Measurements from ENCODE around the gene ITGA7. TPM values are rescaled to one million over a fixed set of nuclear protein-coding genes. Genes with fewer than 3 reads are reported as not detected.

The ITGA7 gene
- polyA plus RNA-seq, 1 donor from 2014 or later = 13.5 TPM

DNA sequence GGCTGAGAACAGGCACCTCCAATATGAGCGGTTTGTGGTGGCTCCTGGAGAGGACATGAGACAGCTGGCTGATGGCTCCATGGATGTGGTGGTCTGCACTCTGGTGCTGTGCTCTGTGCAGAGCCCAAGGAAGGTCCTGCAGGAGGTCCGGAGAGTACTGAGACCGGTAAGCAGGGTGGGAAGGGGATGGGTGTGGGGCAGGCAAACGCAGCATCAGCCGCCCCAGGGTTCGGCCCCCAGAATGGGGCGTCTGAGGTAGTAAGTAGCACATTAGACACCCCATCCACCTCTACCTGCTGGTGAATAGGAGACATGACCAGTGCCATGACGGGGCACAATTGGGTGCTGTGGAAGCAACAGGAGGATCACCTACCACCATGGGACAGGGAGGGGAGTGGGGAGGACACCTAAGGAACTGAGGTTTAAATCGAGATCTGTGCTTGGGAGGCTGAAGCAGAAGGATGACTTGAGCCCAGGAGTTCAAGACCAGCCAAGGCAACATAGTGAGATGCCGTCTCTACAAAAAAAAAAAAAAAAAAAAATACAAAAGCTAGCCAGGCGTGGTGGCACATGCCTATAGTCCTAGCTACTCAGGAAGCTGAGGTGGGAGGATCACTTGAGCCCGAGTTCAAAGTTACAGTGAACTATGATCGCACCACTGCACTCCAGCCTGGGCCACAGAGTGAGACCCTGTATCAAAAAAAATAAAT is 25.5 kb downstream of the ITGA7 start:
- H2AFZ ChIP-seq (ENCODE audit: low read depth, low read length) = no peak overlapping the region
- H3K36me3 ChIP-seq (ENCODE audit: insufficient read depth, low read length) = no peaks in the 10 kb centered on the region
- TF ChIP-seq POLR2AphosphoS5 (IDR thresholded peaks at IDR 0.05) (no peak), SMC3 (conservative IDR thresholded peaks at IDR 0.05; ENCODE audit: poor library complexity) (no peak), MXI1 (conservative IDR thresholded peaks at IDR 0.05; ENCODE audit: poor library complexity, severe bottlenecking) (no peak), TAF1 (IDR thresholded peaks at IDR 0.05; ENCODE audit: low read depth) (no peak), RAD21 (conservative IDR thresholded peaks at IDR 0.05) (no peak), EP300 (conservative IDR thresholded peaks at IDR 0.05; ENCODE audit: poor library complexity, severe bottlenecking) (no peak), EZH2 (IDR thresholded peaks at IDR 0.05; ENCODE audit: borderline replicate concordance, insufficient read depth, low read length, poor library complexity, severe bottlenecking) (no peak)
- TF ChIP-seq, protein P1, sequence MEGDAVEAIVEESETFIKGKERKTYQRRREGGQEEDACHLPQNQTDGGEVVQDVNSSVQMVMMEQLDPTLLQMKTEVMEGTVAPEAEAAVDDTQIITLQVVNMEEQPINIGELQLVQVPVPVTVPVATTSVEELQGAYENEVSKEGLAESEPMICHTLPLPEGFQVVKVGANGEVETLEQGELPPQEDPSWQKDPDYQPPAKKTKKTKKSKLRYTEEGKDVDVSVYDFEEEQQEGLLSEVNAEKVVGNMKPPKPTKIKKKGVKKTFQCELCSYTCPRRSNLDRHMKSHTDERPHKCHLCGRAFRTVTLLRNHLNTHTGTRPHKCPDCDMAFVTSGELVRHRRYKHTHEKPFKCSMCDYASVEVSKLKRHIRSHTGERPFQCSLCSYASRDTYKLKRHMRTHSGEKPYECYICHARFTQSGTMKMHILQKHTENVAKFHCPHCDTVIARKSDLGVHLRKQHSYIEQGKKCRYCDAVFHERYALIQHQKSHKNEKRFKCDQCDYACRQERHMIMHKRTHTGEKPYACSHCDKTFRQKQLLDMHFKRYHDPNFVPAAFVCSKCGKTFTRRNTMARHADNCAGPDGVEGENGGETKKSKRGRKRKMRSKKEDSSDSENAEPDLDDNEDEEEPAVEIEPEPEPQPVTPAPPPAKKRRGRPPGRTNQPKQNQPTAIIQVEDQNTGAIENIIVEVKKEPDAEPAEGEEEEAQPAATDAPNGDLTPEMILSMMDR (IDR thresholded peaks at IDR 0.05; ENCODE audit: poor library complexity, severe bottlenecking) = no peak
- TF ChIP-seq, protein P2, sequence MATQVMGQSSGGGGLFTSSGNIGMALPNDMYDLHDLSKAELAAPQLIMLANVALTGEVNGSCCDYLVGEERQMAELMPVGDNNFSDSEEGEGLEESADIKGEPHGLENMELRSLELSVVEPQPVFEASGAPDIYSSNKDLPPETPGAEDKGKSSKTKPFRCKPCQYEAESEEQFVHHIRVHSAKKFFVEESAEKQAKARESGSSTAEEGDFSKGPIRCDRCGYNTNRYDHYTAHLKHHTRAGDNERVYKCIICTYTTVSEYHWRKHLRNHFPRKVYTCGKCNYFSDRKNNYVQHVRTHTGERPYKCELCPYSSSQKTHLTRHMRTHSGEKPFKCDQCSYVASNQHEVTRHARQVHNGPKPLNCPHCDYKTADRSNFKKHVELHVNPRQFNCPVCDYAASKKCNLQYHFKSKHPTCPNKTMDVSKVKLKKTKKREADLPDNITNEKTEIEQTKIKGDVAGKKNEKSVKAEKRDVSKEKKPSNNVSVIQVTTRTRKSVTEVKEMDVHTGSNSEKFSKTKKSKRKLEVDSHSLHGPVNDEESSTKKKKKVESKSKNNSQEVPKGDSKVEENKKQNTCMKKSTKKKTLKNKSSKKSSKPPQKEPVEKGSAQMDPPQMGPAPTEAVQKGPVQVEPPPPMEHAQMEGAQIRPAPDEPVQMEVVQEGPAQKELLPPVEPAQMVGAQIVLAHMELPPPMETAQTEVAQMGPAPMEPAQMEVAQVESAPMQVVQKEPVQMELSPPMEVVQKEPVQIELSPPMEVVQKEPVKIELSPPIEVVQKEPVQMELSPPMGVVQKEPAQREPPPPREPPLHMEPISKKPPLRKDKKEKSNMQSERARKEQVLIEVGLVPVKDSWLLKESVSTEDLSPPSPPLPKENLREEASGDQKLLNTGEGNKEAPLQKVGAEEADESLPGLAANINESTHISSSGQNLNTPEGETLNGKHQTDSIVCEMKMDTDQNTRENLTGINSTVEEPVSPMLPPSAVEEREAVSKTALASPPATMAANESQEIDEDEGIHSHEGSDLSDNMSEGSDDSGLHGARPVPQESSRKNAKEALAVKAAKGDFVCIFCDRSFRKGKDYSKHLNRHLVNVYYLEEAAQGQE (IDR thresholded peaks at IDR 0.05; ENCODE audit: borderline replicate concordance) = no peak
- H3K9ac ChIP-seq (ENCODE audit: low read length) = no peak overlapping the region
- H3K79me2 ChIP-seq (replicated peaks; ENCODE audit: insufficient read depth, low read length) = no peaks in the 10 kb centered on the region
- H4K20me1 ChIP-seq (ENCODE audit: insufficient read depth) = no peaks in the 10 kb centered on the region
- no peak overlapping the region for H3K4me2 ChIP-seq (ENCODE audit: low read length)
- H3F3A ChIP-seq (ENCODE audit: insufficient read depth, low read length, poor library complexity, severe bottlenecking) = no peaks in the 10 kb centered on the region
- no peaks in the 10 kb centered on the region for H3K27me3 ChIP-seq (ENCODE audit: insufficient read depth, low read depth, low read length)
- H3K9me2 ChIP-seq (ENCODE audit: insufficient read depth, low read length) = no peaks in the 10 kb centered on the region
- H3K27ac ChIP-seq (ENCODE audit: low read length) = no peak overlapping the region
- no peaks in the 10 kb centered on the region for H3K9me3 ChIP-seq (ENCODE audit: low read length)
- no peak overlapping the region for H3K4me3 ChIP-seq (ENCODE audit: low read length)

DNA sequence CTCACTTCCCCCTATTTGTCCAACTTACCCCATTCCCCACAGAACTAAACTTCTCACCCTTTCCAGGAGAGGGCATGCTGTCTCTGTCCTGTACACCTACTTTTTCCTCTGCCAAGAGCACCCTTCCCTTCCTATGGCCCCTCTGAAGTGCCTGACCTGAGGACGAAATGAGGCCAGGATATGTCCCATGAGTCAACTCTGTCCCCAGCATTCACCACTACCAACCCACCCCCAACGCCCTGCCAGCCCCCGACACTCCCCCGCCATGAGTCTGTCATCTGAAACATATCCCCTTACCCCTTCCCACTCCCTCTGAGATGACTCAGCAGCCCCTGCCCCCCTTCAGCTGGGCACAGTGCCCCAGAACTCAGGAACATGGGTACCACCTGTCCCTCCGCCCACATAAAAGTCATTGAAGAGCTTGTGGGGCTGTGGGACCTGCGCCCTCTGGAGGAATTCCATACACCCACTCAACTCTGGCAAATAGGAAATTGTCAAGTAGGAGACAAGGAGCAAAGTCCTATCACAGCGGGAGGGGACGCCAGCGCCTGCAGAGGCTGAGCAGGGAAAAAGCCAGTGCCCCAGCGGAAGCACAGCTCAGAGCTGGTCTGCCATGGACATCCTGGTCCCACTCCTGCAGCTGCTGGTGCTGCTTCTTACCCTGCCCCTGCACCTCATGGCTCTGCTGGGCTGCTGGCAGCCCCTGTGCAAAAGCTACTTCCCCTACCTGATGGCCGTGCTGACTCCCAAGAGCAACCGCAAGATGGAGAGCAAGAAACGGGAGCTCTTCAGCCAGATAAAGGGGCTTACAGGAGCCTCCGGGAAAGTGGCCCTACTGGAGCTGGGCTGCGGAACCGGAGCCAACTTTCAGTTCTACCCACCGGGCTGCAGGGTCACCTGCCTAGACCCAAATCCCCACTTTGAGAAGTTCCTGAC is 26.3 kb downstream of the ITGA7 start:
- Histone ChIP-seq H3K27ac (ENCODE audit: low read length) (no peak overlapping the region), H3K9ac (ENCODE audit: low read length) (no peak overlapping the region), H3K79me2 (replicated peaks; ENCODE audit: insufficient read depth, low read length) (no peaks in the 10 kb centered on the region), H3K9me2 (ENCODE audit: insufficient read depth, low read length) (no peaks in the 10 kb centered on the region), H2AFZ (ENCODE audit: low read depth, low read length) (no peak overlapping the region), H4K20me1 (ENCODE audit: insufficient read depth) (no peaks in the 10 kb centered on the region), H3K4me3 (ENCODE audit: low read length) (no peak overlapping the region), H3K9me3 (ENCODE audit: low read length) (no peaks in the 10 kb centered on the region), H3K27me3 (ENCODE audit: insufficient read depth, low read depth, low read length) (no peaks in the 10 kb centered on the region), H3K36me3 (ENCODE audit: insufficient read depth, low read length) (no peaks in the 10 kb centered on the region), H3F3A (ENCODE audit: insufficient read depth, low read length, poor library complexity, severe bottlenecking) (no peaks in the 10 kb centered on the region), H3K4me2 (ENCODE audit: low read length) (no peak overlapping the region)
- TF ChIP-seq SMC3 (conservative IDR thresholded peaks at IDR 0.05; ENCODE audit: poor library complexity) (no peak), MXI1 (conservative IDR thresholded peaks at IDR 0.05; ENCODE audit: poor library complexity, severe bottlenecking) (no peak), EZH2 (IDR thresholded peaks at IDR 0.05; ENCODE audit: borderline replicate concordance, insufficient read depth, low read length, poor library complexity, severe bottlenecking) (no peak), TAF1 (IDR thresholded peaks at IDR 0.05; ENCODE audit: low read depth) (no peak), POLR2AphosphoS5 (IDR thresholded peaks at IDR 0.05) (no peak), RAD21 (conservative IDR thresholded peaks at IDR 0.05) (no peak), EP300 (conservative IDR thresholded peaks at IDR 0.05; ENCODE audit: poor library complexity, severe bottlenecking) (no peak)
- TF ChIP-seq, protein P1 (IDR thresholded peaks at IDR 0.05; ENCODE audit: poor library complexity, severe bottlenecking) = no peak
- TF ChIP-seq, protein P2 (IDR thresholded peaks at IDR 0.05; ENCODE audit: borderline replicate concordance) = no peak

Data from neural cell (in vitro differentiated cells).